ENCODE measurements around the gene DUSP16. TPM values are rescaled to one million over a fixed set of nuclear protein-coding genes. Genes with fewer than 3 reads are reported as not detected.

The DUSP16 gene
- polyA plus RNA-seq, 1 donor from 2014 or later = 42.5 TPM

GRCh38 chr12:12474931-12475795 lies 87.5 kb downstream of the DUSP16 start:
- H3K27me3 ChIP-seq (ENCODE audit: insufficient read depth, low read depth, low read length) = no peaks in the 10 kb centered on the region
- TF ChIP-seq, protein P1, sequence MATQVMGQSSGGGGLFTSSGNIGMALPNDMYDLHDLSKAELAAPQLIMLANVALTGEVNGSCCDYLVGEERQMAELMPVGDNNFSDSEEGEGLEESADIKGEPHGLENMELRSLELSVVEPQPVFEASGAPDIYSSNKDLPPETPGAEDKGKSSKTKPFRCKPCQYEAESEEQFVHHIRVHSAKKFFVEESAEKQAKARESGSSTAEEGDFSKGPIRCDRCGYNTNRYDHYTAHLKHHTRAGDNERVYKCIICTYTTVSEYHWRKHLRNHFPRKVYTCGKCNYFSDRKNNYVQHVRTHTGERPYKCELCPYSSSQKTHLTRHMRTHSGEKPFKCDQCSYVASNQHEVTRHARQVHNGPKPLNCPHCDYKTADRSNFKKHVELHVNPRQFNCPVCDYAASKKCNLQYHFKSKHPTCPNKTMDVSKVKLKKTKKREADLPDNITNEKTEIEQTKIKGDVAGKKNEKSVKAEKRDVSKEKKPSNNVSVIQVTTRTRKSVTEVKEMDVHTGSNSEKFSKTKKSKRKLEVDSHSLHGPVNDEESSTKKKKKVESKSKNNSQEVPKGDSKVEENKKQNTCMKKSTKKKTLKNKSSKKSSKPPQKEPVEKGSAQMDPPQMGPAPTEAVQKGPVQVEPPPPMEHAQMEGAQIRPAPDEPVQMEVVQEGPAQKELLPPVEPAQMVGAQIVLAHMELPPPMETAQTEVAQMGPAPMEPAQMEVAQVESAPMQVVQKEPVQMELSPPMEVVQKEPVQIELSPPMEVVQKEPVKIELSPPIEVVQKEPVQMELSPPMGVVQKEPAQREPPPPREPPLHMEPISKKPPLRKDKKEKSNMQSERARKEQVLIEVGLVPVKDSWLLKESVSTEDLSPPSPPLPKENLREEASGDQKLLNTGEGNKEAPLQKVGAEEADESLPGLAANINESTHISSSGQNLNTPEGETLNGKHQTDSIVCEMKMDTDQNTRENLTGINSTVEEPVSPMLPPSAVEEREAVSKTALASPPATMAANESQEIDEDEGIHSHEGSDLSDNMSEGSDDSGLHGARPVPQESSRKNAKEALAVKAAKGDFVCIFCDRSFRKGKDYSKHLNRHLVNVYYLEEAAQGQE (IDR thresholded peaks at IDR 0.05; ENCODE audit: borderline replicate concordance) = no peak
- no peak for TF ChIP-seq EZH2 (IDR thresholded peaks at IDR 0.05; ENCODE audit: borderline replicate concordance, insufficient read depth, low read length, poor library complexity, severe bottlenecking)
- H3K79me2 ChIP-seq (replicated peaks; ENCODE audit: insufficient read depth, low read length) = no peaks in the 10 kb centered on the region
- H3K27ac ChIP-seq (ENCODE audit: low read length) = no peak overlapping the region
- H2AFZ ChIP-seq (ENCODE audit: low read depth, low read length) = no peak overlapping the region
- peaks cover 12% of the 10 kb centered on the region for H3K36me3 ChIP-seq (ENCODE audit: insufficient read depth, low read length)
- no peak overlapping the region for H3K9ac ChIP-seq (ENCODE audit: low read length)
- H4K20me1 ChIP-seq (ENCODE audit: insufficient read depth) = no peaks in the 10 kb centered on the region
- no peak overlapping the region for H3K4me2 ChIP-seq (ENCODE audit: low read length)
- no peaks in the 10 kb centered on the region for H3K9me2 ChIP-seq (ENCODE audit: insufficient read depth, low read length)
- H3F3A ChIP-seq (ENCODE audit: insufficient read depth, low read length, poor library complexity, severe bottlenecking) = no peaks in the 10 kb centered on the region
- no peaks in the 10 kb centered on the region for H3K9me3 ChIP-seq (ENCODE audit: low read length)
- no peak overlapping the region for H3K4me3 ChIP-seq (ENCODE audit: low read length)

DNA sequence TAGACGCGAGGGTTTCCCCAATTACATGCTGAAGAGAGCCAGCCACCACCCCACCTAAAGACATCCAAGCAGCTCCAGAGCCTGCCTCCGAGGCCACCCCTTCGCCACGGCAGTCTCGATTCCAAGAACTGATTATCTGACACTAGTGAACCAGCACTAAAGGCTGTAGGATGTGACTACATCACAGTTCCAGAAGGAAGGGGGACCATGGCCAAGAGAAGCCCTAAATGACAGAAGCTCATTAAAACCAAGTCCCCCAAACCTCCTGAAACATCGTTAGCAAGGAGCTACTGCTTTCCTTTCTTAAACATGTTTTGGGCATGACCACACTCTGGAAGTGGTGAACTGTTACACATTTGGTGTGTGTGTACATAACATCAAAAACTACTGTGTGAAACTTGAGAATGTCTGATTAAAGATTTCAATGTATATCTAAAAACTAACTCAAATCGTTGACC lies 88.2 kb downstream of the DUSP16 start:
- H2AFZ ChIP-seq (ENCODE audit: low read depth, low read length) = no peak overlapping the region
- no peak overlapping the region for H3K9ac ChIP-seq (ENCODE audit: low read length)
- H3K79me2 ChIP-seq (replicated peaks; ENCODE audit: insufficient read depth, low read length) = no peaks in the 10 kb centered on the region
- H3K4me3 ChIP-seq (ENCODE audit: low read length) = no peak overlapping the region
- no peak overlapping the region for H3K4me2 ChIP-seq (ENCODE audit: low read length)
- H3K27me3 ChIP-seq (ENCODE audit: insufficient read depth, low read depth, low read length) = no peaks in the 10 kb centered on the region
- no peaks in the 10 kb centered on the region for H3K9me2 ChIP-seq (ENCODE audit: insufficient read depth, low read length)
- no peak for TF ChIP-seq TAF1 (IDR thresholded peaks at IDR 0.05; ENCODE audit: low read depth)
- TF ChIP-seq RAD21 (conservative IDR thresholded peaks at IDR 0.05) = no peak
- no peak for TF ChIP-seq SMC3 (conservative IDR thresholded peaks at IDR 0.05; ENCODE audit: poor library complexity)
- no peak for TF ChIP-seq EP300 (conservative IDR thresholded peaks at IDR 0.05; ENCODE audit: poor library complexity, severe bottlenecking)
- no peak for TF ChIP-seq POLR2AphosphoS5 (IDR thresholded peaks at IDR 0.05)
- TF ChIP-seq, protein P1 (IDR thresholded peaks at IDR 0.05; ENCODE audit: borderline replicate concordance) = no peak
- no peak for TF ChIP-seq EZH2 (IDR thresholded peaks at IDR 0.05; ENCODE audit: borderline replicate concordance, insufficient read depth, low read length, poor library complexity, severe bottlenecking)
- TF ChIP-seq, protein P2, sequence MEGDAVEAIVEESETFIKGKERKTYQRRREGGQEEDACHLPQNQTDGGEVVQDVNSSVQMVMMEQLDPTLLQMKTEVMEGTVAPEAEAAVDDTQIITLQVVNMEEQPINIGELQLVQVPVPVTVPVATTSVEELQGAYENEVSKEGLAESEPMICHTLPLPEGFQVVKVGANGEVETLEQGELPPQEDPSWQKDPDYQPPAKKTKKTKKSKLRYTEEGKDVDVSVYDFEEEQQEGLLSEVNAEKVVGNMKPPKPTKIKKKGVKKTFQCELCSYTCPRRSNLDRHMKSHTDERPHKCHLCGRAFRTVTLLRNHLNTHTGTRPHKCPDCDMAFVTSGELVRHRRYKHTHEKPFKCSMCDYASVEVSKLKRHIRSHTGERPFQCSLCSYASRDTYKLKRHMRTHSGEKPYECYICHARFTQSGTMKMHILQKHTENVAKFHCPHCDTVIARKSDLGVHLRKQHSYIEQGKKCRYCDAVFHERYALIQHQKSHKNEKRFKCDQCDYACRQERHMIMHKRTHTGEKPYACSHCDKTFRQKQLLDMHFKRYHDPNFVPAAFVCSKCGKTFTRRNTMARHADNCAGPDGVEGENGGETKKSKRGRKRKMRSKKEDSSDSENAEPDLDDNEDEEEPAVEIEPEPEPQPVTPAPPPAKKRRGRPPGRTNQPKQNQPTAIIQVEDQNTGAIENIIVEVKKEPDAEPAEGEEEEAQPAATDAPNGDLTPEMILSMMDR (IDR thresholded peaks at IDR 0.05; ENCODE audit: poor library complexity, severe bottlenecking) = no peak
- no peak for TF ChIP-seq MXI1 (conservative IDR thresholded peaks at IDR 0.05; ENCODE audit: poor library complexity, severe bottlenecking)
- no peaks in the 10 kb centered on the region for H3F3A ChIP-seq (ENCODE audit: insufficient read depth, low read length, poor library complexity, severe bottlenecking)
- H3K9me3 ChIP-seq (ENCODE audit: low read length) = no peaks in the 10 kb centered on the region
- peaks cover 12% of the 10 kb centered on the region for H3K36me3 ChIP-seq (ENCODE audit: insufficient read depth, low read length)
- H4K20me1 ChIP-seq (ENCODE audit: insufficient read depth) = no peaks in the 10 kb centered on the region
- H3K27ac ChIP-seq (ENCODE audit: low read length) = no peak overlapping the region

All from neural cell (in vitro differentiated cells).